ENCODE data around the gene TUBB4B.

The TUBB4B gene

DNA sequence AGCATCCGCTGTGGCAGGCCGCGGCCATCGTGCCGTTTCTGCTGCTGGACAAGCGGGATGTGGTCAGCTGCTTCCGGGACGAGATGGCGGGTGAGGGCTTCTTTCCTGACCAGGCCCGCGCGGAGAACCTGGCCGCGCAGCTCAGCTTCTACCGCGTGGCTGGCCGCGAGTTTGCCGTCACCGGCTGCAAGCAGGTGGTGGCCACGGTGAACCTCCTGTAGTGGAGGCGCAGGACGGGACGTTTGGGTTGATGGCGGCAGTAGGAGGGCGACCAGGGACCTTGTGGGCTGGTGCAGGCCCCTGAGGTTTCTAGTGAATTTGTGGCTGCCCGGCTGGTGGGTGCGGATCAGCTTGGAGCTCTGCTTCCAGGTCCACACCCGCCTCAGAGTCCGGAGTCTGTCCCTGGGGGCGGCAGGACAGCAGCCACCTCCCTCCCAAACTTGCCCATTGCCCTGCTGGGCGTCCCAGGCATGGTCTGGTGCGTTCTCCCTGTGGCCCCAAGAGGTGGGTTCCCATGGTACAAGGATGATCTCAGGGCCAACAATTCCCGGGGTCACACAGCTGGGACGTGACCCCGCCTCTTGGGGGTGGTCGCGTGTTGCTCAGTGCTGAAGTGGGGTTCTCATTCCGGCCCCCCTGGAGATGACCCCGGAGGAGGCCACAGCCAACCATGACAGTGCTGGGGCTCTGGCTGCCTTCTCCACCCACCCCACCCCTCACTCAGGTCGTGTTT, 38.8 kb downstream of the TUBB4B start:
- in situ Hi-C loops (cut with MboI; ENCODE audit: low sequenced_read_pairs) = no loop called here

DNA sequence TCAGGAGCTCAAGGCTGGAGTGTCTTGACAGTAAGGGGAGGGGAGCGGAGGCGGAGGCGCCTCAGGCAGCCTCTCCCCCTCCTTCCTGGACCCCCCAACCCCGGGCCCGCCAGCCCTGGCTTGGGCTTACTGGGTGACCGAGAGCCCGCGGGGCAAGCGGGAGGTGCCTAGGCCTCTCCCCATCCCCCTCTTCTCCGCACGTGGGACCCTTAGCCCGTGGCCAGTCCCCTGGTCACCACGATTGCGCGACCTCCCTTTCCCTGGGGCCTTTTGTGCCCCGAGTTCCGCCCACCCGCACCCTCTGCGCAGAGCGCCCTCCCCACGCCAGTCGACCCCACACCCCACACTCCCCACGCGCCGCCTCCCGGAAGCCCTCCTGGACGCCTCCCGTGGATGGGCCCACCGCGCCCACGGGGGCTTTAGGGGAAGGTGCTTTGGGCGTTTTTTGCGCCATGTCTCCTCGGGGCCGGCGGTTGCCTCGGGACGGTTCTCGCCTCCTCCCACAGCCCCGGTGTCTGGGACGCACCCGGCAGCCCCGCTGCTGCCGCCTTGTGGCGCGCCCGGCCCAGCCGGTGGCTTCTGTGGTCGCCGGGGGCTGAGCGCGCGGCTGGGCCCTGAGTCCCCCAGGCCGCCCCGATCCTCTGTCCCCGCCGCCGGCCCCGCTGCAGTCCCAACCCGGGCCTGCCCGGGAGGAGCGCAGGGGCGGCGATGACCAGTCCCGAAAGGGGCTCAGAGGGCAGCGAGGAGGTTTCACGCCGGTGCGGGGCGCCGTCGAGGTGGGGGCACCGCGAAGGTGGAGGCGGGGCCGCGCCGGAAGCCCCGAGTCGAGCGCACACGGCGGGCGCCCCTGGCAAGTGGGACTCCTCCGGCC, 39.6 kb downstream of the TUBB4B start:
- in situ Hi-C loops (cut with MboI; ENCODE audit: low sequenced_read_pairs) = no loop called here

DNA sequence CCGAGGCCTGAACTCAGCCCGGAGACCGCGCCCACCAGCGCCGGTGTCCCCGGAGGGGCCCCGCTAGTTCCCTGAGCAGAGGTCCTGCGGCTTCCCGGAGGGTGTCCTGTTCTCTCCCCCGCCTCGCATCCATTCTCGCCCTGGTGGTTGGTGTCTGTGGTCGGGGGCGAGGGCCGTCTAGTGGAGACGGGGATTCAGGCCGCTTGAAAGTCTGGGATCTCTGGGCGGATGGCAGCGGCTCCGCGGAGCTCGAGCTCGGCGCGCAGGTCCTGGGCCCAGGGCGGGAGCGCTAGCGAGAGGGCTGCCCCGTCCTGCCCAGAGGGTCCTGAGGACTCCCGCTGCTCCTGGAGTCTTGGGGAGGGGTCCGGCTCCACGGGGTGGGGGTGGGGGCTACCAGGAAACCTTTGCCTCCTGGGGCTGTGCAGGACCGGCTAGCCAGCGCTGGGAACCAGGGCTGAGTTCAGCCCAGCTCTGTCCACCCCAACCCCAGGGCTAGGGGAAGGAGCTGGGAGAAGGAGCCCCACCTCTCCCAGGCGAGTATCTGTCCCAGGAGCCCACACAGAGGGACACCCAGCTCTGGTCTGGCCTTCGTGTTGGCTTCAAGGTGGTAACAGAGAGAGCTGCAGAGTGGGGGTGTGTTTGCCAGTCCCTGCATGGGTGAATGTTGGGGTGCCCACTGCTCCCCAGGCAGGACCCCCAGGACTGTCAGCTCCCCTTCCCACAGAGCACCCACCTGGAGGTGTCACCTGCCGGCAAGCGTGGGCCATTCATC, 40.4 kb downstream of the TUBB4B start:
- in situ Hi-C loops (cut with MboI; ENCODE audit: low sequenced_read_pairs) = no loop called here

DNA sequence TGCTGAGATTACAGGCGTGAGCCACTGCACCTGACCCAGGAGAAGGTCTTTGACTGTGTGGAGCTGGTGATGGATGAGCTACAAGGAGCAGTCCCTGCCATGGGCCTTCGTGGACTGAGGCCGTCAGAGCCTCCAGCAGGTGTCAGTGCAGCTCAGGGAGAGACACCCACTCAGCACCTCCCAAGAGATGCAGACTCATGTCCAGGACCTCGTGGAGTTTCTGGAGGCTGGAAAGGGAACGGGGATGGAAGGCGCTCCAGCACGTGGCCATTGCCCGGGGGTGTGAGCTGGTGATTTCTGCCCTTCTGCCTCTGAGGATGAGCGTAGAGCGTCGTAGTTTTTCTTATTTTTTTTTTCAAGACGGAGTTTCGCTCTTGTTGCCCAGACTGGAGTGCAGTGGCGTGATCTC, 45.9 kb downstream of the TUBB4B start:
- in situ Hi-C loops (cut with MboI; ENCODE audit: low sequenced_read_pairs) = no loop called here

DNA sequence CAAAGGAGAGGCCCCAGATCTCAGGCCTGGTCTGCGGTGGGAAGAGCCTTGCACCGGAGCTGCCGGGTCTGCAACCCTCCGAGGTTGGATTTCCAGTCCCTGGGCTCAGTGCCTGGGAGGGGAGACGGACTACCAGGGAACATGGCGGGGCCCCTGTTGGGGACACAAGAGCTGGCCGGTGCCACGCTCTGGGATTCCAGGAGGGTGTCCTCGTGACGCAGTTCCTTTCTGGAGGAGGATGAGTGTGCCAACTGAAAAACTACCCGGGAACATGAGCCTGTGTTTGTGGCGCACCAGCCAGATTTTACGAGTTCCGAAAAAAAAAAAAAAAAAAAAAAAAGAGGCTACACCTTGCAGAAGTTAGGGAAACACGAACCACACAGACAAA, 52.0 kb downstream of the TUBB4B start:
- in situ Hi-C loops (cut with MboI; ENCODE audit: low sequenced_read_pairs) = loop anchor here (5.0 to 10.0 kb wide), 2 partner anchors 114 to 232 kb away; no protein-coding TSS in a partner anchor
